Heart left ventricle (tissue), 16 donors: ENCODE measurements around the gene UBAP1L. TPM values are rescaled to one million over a fixed set of nuclear protein-coding genes. Genes with fewer than 3 reads are reported as not detected.
A peak's percentile ranks its signal among the peaks of the same experiment; 100 is the strongest.

Experiments used
- ATAC-seq, 4 donors: fragments of 200-7000 bp; cut with Tn5 transposase; one replicate each; pipeline ENCODE4 v1.9.1; 2020 to 2022; ENCODE audit warnings: moderate library complexity in 4 of 4, mild to moderate bottlenecking in 3 of 4, moderate number of reproducible peaks in 1 of 4
- DNase-seq, 5 donors: peaks; one replicate each; pipeline ENCODE4 v3.0.0-alpha.2; 2020
- H3K27ac ChIP-seq, 12 donors: fragments of 200-600 bp; sonication (generic) in 4 of 12; one replicate each; pipeline versions ENCODE4 v1.5.0 to v1.8.0; 2016 to 2022; ENCODE audit warnings: mild to moderate bottlenecking in 2 of 12
- H3K27me3 ChIP-seq, 9 donors: fragments of 200-600 bp; sonication (generic) in 2 of 9; one replicate each; pipeline versions ENCODE4 v1.5.1 to v1.8.0; 2016 to 2022; ENCODE audit warnings: mild to moderate bottlenecking in 3 of 9
- H3K36me3 ChIP-seq, 9 donors: fragments of 200-600 bp; sonication (generic) in 2 of 9; one replicate each; pipeline versions ENCODE4 v1.5.0 to v1.8.0; 2018 to 2022; ENCODE audit warnings: mild to moderate bottlenecking in 2 of 9
- H3K4me1 ChIP-seq, 12 donors: fragments of 200-600 bp; sonication (generic) in 4 of 12; one replicate each; pipeline versions ENCODE4 v1.5.0 to v1.8.0; 2016 to 2022; ENCODE audit warnings: mild to moderate bottlenecking in 3 of 12
- H3K4me3 ChIP-seq, 12 donors: fragments of 200-600 bp; sonication (generic) in 4 of 12; one replicate each; pipeline versions ENCODE4 v1.5.0 to v1.8.0; 2017 to 2022; ENCODE audit warnings: mild to moderate bottlenecking in 9 of 12, moderate library complexity in 4 of 12
- H3K9me3 ChIP-seq, 12 donors: fragments of 200-600 bp; sonication (generic) in 4 of 12; one replicate each; pipeline versions ENCODE4 v1.5.0 to v1.8.0; 2016 to 2022; ENCODE audit warnings: mild to moderate bottlenecking in 1 of 12
- CTCF ChIP-seq, 12 donors: fragments of 200-600 bp; sonication (generic) in 4 of 12; IDR thresholded peaks; one replicate each; pipeline versions ENCODE4 v1.5.0 to v1.8.0; 2018 to 2022; ENCODE audit warnings: antibody characterized with exemption in 12 of 12, mild to moderate bottlenecking in 5 of 12
- POLR2A ChIP-seq, 2 donors: fragments of 450-650 bp; IDR thresholded peaks; one replicate each; pipeline ENCODE4 v1.6.1; 2017; ENCODE audit warnings: antibody characterized with exemption in 2 of 2, mild to moderate bottlenecking in 2 of 2, moderate library complexity in 2 of 2
- WGBS, 4 donors: extraction: QIAGEN DNeasy Blood & Tissue Kit in 2 of 4; methylation state at CpG; one replicate each; pipeline versions ENCODE4 v1.1.5 to v1.1.7; 2013 to 2018; 5-methylcytosine and 5-hydroxymethylcytosine counted together
- intact Hi-C, 10 donors: fragments of 100-400 bp; cut with DNase I; formaldehyde crosslinking; loops; one replicate each; pipeline versions ENCODE4 v1.11.1 to v1.14.2; 2022
- polyA plus RNA-seq, 2 donors: library from polyadenylated mRNA; stranded (reverse); fragments of 200-250 nt; gene quantifications; one replicate each; pipeline ENCODE4 v1.2.3, GENCODE V29; 2013
- total RNA-seq, 9 donors: library from RNA; depleted of rRNA in 2 of 9; stranded (reverse); fragments of >200 nt in 2 of 9; fragmentation: NEBNext Ultra II Directional in 3 of 9; extraction: Animal tissue kit (Norgen Biotek cat#: 25700) in 3 of 9; gene quantifications; one replicate each; pipeline versions ENCODE4 v1.1.0 to v1.2.4, GENCODE V29; 2016 to 2023
- donor health status: ischemic (EF 13 %, LVEDD 7.1; RV severe dilation, severe dysfunction).
- donor health status: healthy with polysubstance abuse.
- donor health status: DM: no; HTN: yes; CAD: no.
- donor health status: DM: no; HTN: no; CAD: no.
- donor health status: ischemic (EF 25% LVEDD 6.9; RV normal size, moderate dysfunction).
- donor health status: ischemic (EF 25% LVEDD 5.7; RV mildly dilated, moderate dysfunction).
- donor health status: healthy.
- donor health status: DM: yes; HTN: yes; CAD: no.
- donor health status: ischemic (EF 35%, LVEDD 5.7; RV mildly dilated, moderate dysfunction).
- donor health status: nonischemic (EF 11% LVEDD 7.7; RV severe dilation, severe dysfunction).
- donor health status: DM: yes; HTN: yes; CAD: no.
- donor health status: PGD.
- donor health status: ischemic (EF 29% LVEDD 5.4; RV normal size, mild dysfunction).
- donor health status: nonischemic (EF 23%, LVEDD 6.1; RV moderate dilation, normal function).

Gene UBAP1L
- total and polyA plus RNA-seq, 11 donors, result 0.51 to 2.2 (median 1.3) TPM

DNA sequence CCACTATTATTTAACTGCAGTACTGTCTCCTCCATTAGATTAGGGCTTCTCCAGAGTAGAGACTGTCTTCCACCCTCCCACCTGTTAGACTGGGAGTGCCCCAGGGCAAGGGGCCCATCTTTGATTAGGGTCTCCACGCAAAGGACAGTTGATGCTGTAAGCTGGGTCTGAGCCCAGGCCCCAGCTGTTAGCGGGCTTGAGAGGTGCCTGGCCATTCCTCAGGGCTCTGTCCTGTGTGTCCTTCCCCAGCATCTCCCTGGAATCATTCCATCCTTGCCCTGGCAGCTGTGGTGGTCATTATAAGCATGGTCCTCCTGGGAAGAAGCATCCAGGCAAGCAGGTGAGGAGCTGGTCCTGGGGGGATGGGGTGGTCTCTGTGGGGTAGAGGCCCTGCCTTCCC lies 63.7 kb downstream of the UBAP1L start:
- Histone ChIP-seq H3K4me1 (peaks cover 3 to 31% (median 24%) of the 10 kb centered on the region in 12 donors), H3K4me3 (no peak overlapping the region), H3K27me3 (no peaks in the 10 kb centered on the region), H3K36me3 (peaks cover 0 to 12% (median 2%) of the 10 kb centered on the region in 9 donors), H3K27ac (no peak overlapping the region), H3K9me3 (no peaks in the 10 kb centered on the region)
- TF ChIP-seq POLR2A (IDR thresholded peaks at IDR 0.05) (no peak), CTCF (IDR thresholded peaks at IDR 0.05) (no peak)
- DNase-seq, result no peak
- intact Hi-C loops, result loop anchor here in 4 of 10 donors (5.0 to 10.0 kb wide), 4 partner anchors 36 to 244 kb away; partner anchors contain the start of gene RNU5A-1 (in 1 of the 4)
- ATAC-seq, result no peak
- 70 to 85% (median 80%) methylated on average over 1 to 2 of the region's 2 CpGs for WGBS, 4 donors

DNA sequence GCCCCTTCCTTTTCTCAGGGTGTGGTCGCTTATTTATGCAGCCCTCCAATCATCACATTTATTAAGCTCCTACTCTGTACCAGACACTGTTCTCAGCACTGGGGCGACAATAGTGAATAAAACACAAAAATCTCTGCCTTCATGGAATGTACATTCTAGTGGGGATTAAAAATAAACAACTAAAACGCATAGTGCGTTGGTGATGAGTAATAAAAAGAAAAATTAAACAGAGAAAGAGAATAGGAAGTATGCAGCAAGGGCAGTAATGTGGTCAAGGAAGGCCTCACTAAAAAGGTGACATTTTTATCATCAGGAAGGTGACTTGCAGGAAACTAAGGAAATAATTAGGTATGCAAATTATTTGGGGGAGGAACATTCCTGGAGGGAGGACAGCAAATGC lies 64.7 kb downstream of the UBAP1L start:
- ATAC-seq (no peak), DNase-seq (no peak)
- WGBS, 4 donors, result 56 to 63% (median 58%) methylated on average over 4 of the region's 4 CpGs
- Histone ChIP-seq H3K27me3 (no peaks in the 10 kb centered on the region), H3K9me3 (no peaks in the 10 kb centered on the region), H3K4me3 (no peak overlapping the region), H3K27ac (no peak overlapping the region), H3K4me1 (peaks cover 3 to 30% (median 18%) of the 10 kb centered on the region in 12 donors), H3K36me3 (peaks cover 0 to 8% (median 0%) of the 10 kb centered on the region in 9 donors)
- intact Hi-C loops, result loop anchor here in 4 of 10 donors (5.0 to 10.0 kb wide), 4 partner anchors 37 to 245 kb away; partner anchors contain the start of gene RNU5A-1 (in 1 of the 4)
- TF ChIP-seq CTCF (IDR thresholded peaks at IDR 0.05), result no peak
- no peak for TF ChIP-seq POLR2A (IDR thresholded peaks at IDR 0.05)

- WGBS, 4 donors, result 0 to 3% (median 1%) methylated on average over 17 to 19 of the region's 19 CpGs
- Histone ChIP-seq H3K27me3 (no peaks in the 10 kb centered on the region), H3K27ac (no peak overlapping the region), H3K4me3 (peak overlapping the region in 11 of 12 donors; percentile 1 to 52 (median 41)), H3K4me1 (peaks cover 0 to 29% (median 11%) of the 10 kb centered on the region in 12 donors), H3K9me3 (no peaks in the 10 kb centered on the region), H3K36me3 (peaks cover 0 to 3% (median 0%) of the 10 kb centered on the region in 9 donors)
- DNase-seq, result peak; percentile 92 to 96 (median 94)
- ATAC-seq, result peak; percentile 87 to 96 (median 92)
- intact Hi-C loops, result loop anchor here in 1 of 10 donors (10.0 kb wide), 1 partner anchor 225 kb away; no protein-coding TSS in a partner anchor
- TF ChIP-seq POLR2A (IDR thresholded peaks at IDR 0.05) (no peak), CTCF (IDR thresholded peaks at IDR 0.05) (no peak)
Measured at GRCh38 chr15:65049418-65049840, 65.6 kb downstream of the UBAP1L start.

- DNase-seq (no peak), ATAC-seq (no peak)
- peaks cover 0 to 3% (median 0%) of the 10 kb centered on the region in 9 donors for H3K36me3 ChIP-seq
- H3K4me3 ChIP-seq, result no peak overlapping the region
- H3K4me1 ChIP-seq, result peaks cover 0 to 33% (median 11%) of the 10 kb centered on the region in 12 donors
- 70 to 89% (median 76%) methylated on average over 2 of the region's 2 CpGs for WGBS, 4 donors
- intact Hi-C loops, result loop anchor here in 1 of 10 donors (10.0 kb wide), 1 partner anchor 227 kb away; no protein-coding TSS in a partner anchor
- TF ChIP-seq CTCF (IDR thresholded peaks at IDR 0.05) (no peak), POLR2A (IDR thresholded peaks at IDR 0.05) (no peak)
- H3K27ac ChIP-seq, result no peak overlapping the region
- no peaks in the 10 kb centered on the region for H3K9me3 ChIP-seq
- no peaks in the 10 kb centered on the region for H3K27me3 ChIP-seq
Measured at GRCh38 chr15:65048241-65048640, 66.8 kb downstream of the UBAP1L start.
